Stimulated activated CD4-positive, alpha-beta T cell treated with anti-CD3 and anti-CD28 coated beads, Interleukin-15, amount 100 ng/mL, for 1 hour (primary cell): Measurements from ENCODE around the gene JAK2.
"Not testable (repeated sequence)": the region's sequence is repeated elsewhere in the genome, so short reads cannot be mapped to it uniquely, and the experiment has no call there.

Experiments
- DNase-seq, 2 donors: peaks; one replicate each; pipeline ENCODE4 v3.0.0-alpha.2; 2020; ENCODE audit warnings: low read depth in 1 of 2, low spot score in 1 of 2

JAK2 gene

DNA sequence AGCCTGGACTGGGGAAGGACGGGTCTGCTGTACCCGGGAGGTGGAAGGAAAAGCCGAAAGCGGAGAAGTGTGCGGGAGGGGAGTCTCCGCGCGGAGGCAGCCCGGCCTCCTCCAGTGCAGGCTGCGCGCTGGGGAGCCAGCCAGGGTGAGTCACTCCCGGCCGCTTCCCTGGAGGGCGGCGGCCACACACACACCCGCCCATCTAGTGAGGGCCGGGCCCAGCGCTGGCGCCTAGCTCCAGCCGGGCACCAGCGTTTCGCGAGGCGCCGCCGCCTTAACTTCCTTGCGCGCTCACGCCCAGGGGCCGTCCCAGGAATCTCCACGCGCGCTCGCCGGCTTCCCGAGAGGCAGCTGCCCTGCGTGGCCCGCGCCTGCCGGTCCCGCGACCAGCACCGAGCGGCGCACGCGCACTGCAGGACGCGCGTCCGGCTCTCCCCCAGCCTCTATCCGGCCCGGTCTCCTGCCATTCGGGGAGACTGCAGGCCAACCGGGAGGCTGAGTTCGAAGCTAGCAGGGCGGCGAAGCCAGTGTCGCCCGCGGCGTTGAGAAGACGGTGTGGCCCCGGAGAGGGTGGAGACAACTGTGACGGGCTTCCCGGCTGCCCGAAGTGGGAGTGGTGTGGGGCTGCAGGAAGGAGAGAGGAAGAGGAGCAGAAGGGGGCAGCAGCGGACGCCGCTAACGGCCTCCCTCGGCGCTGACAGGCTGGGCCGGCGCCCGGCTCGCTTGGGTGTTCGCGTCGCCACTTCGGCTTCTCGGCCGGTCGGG, at the start of gene JAK2:
Gene JAK2 (plus strand): TSS at position 652 of the 765 bp plus-strand sequence. CDS start 36,716 bp downstream, outside the sequence.
- DNase-seq = peak; percentile 55 to 71

DNA sequence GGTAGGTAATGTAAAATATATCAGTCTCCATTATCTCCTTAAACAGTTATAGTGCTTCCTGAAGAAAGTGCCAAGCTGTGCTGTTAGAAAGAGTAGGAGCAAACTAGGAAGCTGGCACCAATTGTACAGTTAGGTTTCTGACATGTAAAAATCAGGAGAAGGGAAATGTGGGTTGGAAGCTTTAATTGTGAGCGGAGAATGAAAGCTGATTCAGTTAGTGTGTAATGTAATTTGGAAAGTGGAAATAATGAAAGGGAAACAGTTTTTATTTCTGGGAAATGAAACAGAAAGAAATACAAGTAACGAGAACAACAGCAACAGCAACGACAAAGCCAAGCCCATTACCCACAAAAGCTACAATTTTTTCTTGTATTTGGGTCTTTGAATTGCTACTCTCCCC, 48.8 kb upstream of the JAK2 start:
- no peak for DNase-seq

DNA sequence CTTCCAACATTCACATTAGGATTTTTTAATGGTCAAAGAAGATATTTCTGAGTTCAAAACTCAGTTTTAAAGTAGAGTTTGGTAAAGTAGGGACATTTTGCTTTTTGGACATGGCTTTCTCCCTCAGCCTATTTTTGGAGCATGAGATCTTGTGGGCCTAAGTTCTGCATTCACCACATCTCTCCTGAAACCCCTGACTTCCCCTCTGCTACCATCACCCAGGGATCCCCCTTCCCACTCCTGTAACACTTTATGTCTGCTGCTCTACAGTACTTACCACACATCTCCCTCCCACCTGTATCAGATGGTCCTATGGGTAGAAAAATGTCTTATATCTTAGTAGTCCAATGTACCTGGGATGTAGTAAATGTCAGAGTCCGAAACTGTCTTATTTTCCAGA, 48.2 kb upstream of the JAK2 start:
- DNase-seq = no peak

DNA sequence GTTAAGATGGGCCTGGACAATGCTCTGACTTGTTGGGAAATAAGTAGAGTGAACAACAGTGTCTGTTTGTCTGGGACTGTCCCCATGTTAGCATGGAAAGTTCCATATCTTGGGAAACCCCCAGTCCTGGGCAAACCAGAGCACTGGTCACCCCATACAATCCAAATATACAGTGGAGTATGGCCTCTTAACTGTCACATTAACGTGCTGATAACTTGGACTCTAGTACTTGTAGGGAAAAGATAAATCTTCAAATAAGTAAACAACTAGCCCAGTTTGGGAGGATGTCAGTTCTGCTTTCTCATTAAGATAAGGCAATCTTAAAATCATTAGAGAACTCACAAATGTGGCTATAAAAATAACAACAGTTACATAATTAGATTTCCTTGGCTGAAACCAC, 47.6 kb upstream of the JAK2 start:
- DNase-seq = no peak

DNA sequence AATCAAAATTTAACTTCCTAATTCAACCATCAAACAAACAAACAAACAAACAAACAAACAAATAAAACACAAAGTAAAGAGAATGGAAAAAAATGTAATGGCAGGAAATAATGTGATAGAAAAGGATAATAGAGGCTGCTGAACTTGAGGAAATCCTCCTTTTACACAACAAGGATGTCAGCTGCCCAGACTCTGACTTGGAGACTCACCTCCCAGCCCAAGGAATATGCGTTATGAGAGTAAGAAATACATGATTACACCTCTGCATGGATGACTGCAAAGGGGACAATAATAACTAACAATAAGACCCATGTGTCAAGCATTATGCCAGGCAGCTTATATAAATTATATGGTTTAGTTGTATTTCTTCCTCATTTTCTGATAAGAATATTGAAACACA, 46.6 kb upstream of the JAK2 start:
- DNase-seq = no peak

DNA sequence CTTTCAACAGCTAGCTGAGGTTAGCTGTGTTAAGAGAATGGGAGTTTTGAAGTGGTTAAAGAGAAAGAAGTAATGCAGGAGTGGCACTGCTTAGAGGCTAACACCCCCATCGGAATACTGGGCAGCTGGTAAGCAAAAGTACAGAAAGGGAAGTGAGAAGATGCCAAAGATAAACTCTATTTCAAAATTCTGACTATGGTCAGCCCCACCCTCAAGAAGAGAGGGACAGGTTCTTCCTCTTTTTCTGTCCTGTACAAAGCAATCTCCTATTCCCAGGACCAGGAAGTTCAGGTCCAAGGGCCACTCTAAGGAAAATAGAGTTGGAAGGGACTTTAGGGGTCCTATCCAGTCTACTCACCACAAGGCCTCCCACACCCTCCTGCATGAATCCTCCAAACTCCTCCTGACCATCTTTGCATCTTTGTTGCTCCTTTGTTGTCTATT, 45.9 kb upstream of the JAK2 start:
- no peak for DNase-seq

DNA sequence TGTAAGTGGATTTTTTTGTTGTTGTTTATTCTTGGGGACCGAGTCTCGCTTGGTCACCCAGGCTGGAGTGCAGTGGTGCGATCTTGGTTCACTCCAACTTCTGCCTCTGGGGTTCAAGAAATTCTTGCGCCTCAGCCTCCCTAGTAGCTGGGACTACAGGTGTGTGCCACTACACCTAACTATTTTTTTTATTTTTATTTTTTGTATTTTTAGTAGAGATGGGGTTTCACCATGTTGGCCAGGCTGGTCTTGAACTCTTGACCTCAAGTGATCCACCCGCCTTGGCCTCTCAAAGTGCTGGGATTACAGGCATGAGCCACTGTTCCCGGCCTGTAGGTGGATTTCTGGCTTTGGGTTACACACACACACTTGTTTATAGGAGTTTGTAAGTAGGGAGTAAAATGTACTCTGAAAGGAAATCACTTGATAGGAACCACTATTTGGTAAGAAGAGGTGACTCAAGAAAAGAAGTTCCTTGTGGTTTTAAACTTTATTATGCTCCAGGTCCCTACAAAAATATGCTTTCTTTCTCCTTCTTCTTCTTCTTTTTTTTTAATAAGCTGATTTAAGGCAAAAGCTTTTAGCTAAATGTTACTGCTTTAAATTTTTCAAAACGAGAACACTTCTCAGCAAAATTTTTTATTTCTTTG, 42.9 kb upstream of the JAK2 start:
- not testable (repeated sequence) for DNase-seq

DNA sequence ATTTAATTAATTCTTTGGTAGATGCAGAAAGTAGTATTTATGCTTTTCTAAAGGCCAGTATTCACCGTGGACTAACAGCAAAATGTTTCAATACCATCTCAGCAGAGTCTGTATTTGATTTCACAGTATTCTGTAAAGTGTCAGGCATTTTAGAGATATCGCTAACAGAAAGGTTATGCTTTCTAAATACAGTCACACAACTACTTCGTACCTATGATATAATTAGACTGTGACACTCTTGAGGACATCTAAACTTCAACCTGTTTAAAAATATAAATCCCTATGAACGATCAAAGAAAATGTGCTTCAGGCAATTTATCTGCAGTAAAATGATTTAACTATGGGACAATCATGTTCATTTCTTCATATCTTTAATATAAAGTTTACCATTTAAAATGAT, 41.7 kb upstream of the JAK2 start:
- no peak for DNase-seq

DNA sequence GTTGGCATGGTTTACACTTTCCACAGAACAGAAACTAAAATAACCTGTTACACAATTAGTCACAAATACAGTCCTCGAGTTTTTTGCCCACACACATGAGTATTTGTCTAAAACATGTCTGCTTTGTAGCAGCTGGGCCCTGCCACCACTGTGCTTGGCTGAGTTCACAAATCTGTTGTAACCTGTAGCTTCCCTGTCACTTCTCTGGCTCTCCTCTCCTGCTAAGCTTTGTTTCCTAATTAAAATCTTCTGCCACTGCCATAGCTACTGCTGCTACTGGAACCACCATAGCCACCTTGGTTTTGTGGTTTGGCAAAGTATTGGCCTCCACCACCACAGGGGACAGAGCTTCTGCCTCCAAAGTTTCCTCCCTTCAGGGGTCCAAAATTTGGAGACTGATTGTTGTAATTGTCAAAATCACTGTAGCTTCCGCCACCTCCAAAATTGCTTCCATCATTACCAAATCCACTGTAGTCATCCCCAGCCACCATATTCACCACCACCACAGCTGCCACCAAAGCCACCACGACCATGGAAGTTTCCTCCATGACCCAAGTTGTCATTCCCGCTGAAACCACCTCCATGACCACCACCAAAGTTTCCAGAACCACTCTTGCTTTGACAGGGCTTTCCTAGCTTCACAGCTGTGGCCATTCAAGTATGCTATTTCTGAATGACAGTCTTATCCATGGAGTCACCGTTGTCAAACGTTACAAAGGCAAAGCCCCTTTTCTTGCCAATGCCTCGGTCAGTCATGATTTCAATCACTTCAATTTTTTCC, 40.5 kb upstream of the JAK2 start:
- DNase-seq = peak in 1 of 2 donors; percentile 18

DNA sequence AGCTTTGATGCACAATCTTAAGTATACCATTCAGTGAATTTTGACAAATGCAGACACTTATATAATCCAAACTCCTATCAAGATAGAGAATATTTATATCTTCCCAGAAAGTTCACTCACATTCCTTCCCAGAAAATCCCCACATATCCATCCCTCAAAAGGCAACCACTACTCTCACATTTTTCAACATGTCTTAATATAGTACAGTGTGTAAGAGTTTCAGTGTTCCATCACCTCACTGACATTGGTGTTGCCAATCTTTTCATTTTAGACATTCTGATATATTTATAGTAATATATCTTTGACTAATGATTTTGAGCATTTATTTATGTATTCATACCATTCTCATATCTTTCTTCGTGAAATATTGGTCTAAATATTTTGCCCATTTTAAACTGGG, 38.1 kb upstream of the JAK2 start:
- no peak for DNase-seq

DNA sequence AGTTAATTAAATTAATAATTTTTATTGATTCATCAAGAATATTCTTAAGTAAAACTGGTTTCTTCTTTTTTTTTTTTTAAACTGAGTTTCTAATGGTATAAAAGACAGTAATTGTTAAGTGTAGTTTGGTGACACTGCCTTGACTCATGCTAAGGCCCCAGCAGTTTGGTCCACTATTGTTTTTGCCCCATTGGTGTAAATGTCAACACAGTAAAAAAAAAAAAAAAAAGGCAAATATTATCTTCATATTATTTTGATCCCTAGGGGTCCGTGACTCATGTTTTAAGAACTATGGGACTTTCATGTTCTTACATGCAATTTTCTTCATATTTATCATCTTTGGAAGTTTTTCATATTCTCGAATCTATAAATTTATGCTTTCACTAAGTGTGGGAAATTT, 29.2 kb upstream of the JAK2 start:
- DNase-seq = no peak

DNA sequence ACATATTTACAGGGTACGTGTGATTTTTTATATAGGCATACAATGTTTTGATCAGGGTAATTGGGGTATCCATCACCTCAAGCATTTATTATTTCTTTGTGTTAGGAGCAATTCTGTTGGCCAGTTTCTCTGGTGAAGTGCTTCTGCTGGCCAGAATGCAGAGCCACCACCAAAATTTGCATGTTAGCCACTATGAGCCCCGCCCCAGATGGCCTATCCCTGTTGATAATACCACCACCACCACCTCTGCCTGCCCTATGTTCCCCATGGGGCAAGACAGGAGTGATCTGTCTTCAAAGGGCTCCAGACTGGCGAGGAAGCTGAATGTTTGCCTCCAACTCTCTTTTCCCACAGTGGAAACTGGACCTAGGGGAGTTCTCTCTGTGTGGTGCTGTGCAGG, 26.0 kb upstream of the JAK2 start:
- no peak for DNase-seq

DNA sequence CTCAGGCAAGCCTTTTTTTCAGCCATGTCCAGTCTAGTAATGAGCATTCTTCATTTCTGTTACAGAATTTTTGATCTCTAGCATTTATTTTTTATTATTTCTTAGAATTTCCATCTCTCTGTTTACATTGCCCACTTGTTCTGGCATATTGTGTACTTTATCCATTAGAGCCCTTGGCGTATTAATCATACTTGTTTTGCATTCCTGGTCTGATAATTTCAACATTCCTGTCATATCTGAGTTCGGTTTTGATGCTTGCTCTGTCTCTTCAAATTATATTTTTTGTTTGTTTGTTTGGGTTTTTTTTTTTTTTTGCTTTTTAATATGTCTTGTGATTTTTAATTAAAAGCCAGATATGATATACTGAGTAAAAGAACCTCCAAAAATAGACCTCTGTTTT, 23.0 kb upstream of the JAK2 start:
- DNase-seq = no peak

DNA sequence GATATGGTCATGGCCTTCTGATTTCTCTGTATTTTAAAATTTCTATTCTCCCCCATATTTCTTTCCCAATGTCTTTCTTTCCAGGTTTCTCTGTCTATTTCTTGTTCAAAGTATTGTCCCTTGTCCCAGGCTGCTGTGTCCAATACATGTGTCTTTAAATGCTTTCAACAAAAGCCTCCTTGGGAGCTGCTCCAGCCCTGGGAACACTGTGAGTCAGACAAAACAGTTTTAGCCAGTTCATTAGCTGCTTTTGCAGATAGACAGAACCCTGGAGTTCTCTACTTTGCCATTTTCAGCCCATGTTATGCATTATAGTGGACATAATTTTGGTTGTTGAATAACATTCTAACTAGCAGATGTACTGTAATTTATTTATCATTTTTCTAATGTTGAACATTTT, 20.5 kb upstream of the JAK2 start:
- no peak for DNase-seq

DNA sequence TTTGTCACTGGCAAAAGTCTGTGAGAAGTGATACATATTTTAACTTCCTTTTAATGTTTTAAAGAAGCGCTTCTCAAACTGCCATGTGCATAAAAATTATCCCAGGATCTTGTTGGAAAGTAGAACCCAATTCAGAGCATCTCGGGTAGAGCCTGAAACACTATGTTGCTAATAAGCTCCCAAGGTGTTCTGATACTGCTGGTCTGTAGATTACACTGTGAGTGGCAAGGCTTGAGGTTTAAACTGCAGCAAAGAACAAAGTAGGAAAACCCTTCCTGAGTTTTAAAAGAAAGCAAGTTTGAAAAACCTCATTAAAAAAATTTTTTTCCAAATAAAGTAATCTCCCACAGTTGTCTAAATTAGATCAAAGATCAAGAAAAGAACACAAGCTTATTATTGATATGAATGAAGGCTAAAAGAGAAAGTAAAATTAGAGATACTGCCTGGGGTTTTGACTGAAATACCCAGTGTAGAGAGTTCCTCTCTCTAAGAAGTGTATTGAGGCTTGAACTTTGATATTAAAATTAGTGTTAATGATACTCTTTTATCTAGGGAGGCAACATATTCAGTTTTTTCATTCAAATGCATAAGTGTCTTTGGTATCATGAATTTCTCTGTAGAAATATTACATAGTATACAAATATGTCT, 19.8 kb upstream of the JAK2 start:
- no peak for DNase-seq

DNA sequence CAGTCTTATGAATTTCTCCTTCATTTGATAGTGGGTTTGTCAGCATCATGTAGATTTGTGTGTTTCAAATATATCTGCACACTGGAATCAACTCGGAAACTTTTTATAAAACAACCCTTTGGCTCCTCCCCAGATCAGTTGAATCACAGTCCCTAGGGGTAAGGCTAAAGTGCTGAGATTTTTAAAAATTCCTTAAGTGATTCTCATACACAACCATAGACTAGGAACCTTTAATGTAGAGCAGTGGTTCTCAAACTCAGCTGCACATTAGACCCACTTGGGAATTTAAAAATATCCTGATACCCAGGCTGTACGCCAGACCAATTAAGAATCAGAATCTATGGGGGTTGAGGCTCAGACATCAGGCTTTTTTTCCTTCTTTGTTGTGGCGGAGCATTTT, 17.5 kb upstream of the JAK2 start:
- no peak for DNase-seq

DNA sequence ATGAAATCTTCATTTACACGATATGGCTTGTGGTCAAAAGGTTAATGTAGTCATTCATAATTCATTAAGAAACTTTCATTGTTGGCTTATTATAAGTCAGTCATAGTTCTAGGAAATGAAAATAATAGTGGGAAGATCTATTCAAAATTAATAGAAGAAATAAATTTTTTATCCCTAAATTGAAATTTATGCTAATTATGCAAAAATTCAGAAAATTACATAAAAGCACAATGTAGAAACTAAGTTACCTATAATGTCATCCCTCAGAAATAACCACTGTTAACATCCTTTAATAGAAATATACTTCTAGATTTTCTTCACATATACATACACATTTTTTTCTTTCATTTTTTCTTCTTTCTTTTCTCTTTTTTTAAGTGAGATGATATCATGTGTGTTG, 15.9 kb upstream of the JAK2 start:
- no peak for DNase-seq

DNA sequence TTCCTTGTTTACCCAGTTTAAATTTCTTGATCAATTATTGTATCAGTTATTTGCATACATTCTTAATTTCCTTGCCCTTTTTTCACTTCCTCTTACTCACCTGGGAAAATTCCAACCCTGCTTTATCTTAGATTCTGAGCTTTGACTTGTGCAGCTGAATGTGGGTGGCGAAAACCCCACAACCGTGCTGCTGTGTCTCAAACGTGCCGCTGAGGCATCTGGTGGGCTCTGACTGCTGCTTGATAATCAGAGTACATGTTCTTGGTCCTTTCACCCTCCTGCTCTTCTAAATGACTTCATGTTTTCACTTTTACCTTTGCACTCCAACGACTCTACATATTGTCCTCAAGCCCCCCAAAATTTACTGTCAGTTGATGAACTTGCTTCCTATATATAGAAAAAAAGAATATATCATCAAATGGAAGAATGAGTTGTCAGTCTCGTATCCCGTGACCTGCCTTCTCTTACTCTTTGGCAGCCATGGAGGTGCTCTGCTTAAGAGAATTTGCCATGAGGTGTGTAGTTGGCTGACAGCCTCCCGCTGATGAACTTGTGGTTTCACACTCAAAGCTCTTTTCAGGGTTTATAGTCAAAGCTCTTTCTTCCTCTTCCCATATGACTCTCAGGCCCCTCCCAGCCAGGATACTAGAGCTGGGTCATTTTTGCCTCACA, 14.0 kb upstream of the JAK2 start:
- DNase-seq = peak in 1 of 2 donors; percentile 62

DNA sequence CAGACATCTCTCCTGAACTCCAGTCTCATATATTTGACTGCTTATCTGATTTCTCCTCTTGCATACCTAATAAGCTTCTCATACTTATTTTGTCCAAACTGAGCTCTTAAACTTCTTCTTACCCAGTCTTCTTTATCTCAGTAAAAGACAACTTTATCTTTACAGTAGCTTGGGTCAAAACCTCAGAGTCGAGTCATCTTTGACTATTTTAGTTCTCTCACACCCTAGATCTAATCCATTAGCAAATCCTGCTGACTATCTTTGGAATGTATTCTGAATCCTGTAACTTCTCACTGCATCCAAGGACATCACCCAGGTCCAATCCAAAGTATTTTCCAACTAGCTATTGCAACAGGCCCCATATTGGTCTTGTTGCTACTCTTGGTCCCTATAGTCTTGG, 11.8 kb upstream of the JAK2 start:
- DNase-seq = no peak

DNA sequence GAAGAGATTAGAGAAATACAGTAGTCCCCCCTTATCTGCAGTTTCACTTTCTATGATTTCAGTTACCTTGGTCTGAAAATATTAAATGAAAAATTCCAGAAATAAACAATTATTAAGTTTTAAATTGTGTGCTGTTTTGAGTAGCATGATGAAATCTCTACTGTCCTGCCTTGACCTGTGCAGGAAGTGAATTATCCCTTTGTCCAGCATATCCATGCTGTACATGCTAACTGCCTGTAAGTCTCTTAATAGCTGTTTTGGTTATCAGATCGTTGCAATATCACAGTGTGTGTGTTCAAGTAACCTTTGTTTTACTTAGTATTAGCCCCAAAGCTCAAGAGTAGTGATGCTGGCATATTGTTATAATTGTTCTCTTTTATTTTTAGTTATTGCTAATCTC, 11.2 kb upstream of the JAK2 start:
- DNase-seq = no peak

DNA sequence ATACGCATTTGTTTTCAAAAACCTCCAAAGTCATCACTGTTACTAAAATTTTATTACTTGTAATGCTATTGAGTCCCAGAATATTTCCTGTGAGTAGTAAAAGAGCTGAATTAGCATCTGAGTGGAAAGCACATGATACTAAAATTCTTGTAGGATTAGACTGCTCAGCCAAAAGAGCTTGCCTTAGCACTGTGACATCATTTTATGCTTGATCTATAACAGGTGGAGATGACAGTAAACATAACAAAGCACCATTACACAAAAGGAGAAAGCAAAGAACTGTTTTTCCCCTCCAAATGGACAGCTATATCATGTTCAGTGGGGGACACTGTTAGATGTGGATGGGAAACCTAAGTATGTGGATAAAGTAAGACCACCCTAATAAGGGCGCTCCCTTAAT, 5.8 kb upstream of the JAK2 start:
- no peak for DNase-seq
